ENCODE measurements around the gene SPATS2. TPM values are rescaled to one million over a fixed set of nuclear protein-coding genes. Genes with fewer than 3 reads are reported as not detected.
A peak's percentile ranks its signal among the peaks of the same experiment; 100 is the strongest.

The SPATS2 gene
- total and polyA plus RNA-seq, 2 donors (not counting 1 experiment from before 2014, with no cell fraction given) = 11.3 to 21.5 TPM

GRCh38 chr12:49534731-49535278 is 167.5 kb downstream of the SPATS2 start:
- Histone ChIP-seq H2AFZ (ENCODE audit: insufficient read depth, low read depth, low read length, poor library complexity, severe bottlenecking) (no peak overlapping the region), H3K9me3 (ENCODE audit: control extremely low read depth in 1 of 3, control insufficient read depth in 2 of 3, insufficient read depth in 1 of 3, low read length in 2 of 3) (peaks cover 0 to 8% (median 0%) of the 10 kb centered on the region in 3 donors), H3K27ac (ENCODE audit: low read length in 2 of 2) (no peak overlapping the region), H3K4me3 (ENCODE audit: control extremely low read depth in 1 of 5, extremely low read depth in 1 of 5, insufficient read depth in 1 of 5, low read depth in 2 of 5, low read length in 4 of 5) (no peak overlapping the region), H4K20me1 (ENCODE audit: control insufficient read depth, insufficient read depth, low read length, poor library complexity, severe bottlenecking) (no peaks in the 10 kb centered on the region), H3K27me3 (replicated peaks in 1 of 4; ENCODE audit: control extremely low read depth in 1 of 4, control insufficient read depth in 3 of 4, insufficient read depth in 4 of 4, low read length in 3 of 4) (peaks cover 0 to 31% (median 10%) of the 10 kb centered on the region in 4 experiments), H3K4me2 (replicated peaks; ENCODE audit: low read depth, low read length, poor library complexity, severe bottlenecking) (no peak overlapping the region), H3K79me2 (ENCODE audit: control insufficient read depth, insufficient read depth, low read length) (no peaks in the 10 kb centered on the region), H3K4me1 (ENCODE audit: control insufficient read depth in 2 of 2, insufficient read depth in 2 of 2, low read length in 2 of 2) (peaks cover 23 to 33% of the 10 kb centered on the region in 2 donors), H3K9ac (ENCODE audit: low read length) (no peak overlapping the region), H3K36me3 (replicated peaks in 1 of 2; ENCODE audit: control extremely low read depth in 1 of 2, control insufficient read depth in 1 of 2, extremely low read depth in 1 of 2, insufficient read depth in 2 of 2, low read length in 1 of 2) (no peaks in the 10 kb centered on the region)
- ChIA-PET POLR2A (no interaction called here), CTCF (interaction anchor here (2.6 kb wide), 1 partner anchor 176 kb away, joined by 9 read pairs; no protein-coding TSS in a partner anchor)
- Mint-ChIP-seq H3K27ac (no peak overlapping the region), H3K9me3 (ENCODE audit: insufficient read depth) (no peaks in the 10 kb centered on the region), H3K27me3 (peaks cover 20% of the 10 kb centered on the region), H3K4me1 (peaks cover 23% of the 10 kb centered on the region), H3K4me3 (no peak overlapping the region)
- DNase-seq (no peak), ATAC-seq (ENCODE audit: low read depth) (no peak)
- intact Hi-C loops (cut with micrococcal nuclease) = no loop called here
- TF ChIP-seq EZH2 (IDR thresholded peaks at IDR 0.05; ENCODE audit: borderline replicate concordance, insufficient read depth, low read depth, low read length, poor library complexity, severe bottlenecking) (no peak), CTCF (IDR thresholded peaks at IDR 0.05) (no peak)
- WGBS (ENCODE audit: insufficient coverage) = 83% methylated on average over 10 of the region's 13 CpGs

DNA sequence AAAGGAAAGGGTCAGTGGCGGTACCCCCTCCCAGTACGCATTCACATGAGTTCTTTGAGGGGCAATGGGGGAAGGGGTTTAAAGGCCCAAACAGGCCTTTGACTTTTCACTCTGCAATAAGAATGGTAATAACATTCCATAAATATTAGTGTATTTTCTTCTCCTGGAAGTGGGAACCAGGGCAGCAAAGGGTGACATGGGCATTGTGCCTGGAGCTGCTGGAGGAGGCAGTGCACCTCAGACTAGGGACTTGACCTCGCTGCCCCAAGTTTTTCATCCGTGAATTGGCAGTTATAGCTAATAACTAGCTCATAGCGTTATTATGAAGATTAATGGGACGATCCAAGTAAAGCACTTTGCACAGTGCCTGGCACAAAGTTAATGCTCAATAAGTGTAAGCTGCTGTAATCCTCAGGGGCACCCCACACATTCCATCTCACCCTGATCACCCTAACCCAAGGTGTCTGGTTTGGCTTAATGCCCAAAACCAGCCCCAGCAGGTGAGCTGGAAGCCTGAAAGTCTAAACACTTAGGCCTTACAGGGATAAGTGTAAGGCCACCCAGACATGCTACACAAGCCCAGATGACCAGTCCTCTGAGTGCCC is 168.8 kb downstream of the SPATS2 start:
- intact Hi-C loops (cut with micrococcal nuclease) = no loop called here
- Histone ChIP-seq H3K27me3 (replicated peaks in 1 of 4; ENCODE audit: control extremely low read depth in 1 of 4, control insufficient read depth in 3 of 4, insufficient read depth in 4 of 4, low read length in 3 of 4) (peaks cover 0 to 40% (median 13%) of the 10 kb centered on the region in 4 experiments), H3K79me2 (ENCODE audit: control insufficient read depth, insufficient read depth, low read length) (no peaks in the 10 kb centered on the region), H3K36me3 (replicated peaks in 1 of 2; ENCODE audit: control extremely low read depth in 1 of 2, control insufficient read depth in 1 of 2, extremely low read depth in 1 of 2, insufficient read depth in 2 of 2, low read length in 1 of 2) (no peaks in the 10 kb centered on the region), H3K9ac (ENCODE audit: low read length) (no peak overlapping the region), H3K27ac (ENCODE audit: low read length in 2 of 2) (no peak overlapping the region), H3K4me2 (replicated peaks; ENCODE audit: low read depth, low read length, poor library complexity, severe bottlenecking) (no peak overlapping the region), H3K4me3 (ENCODE audit: control extremely low read depth in 1 of 5, extremely low read depth in 1 of 5, insufficient read depth in 1 of 5, low read depth in 2 of 5, low read length in 4 of 5) (no peak overlapping the region), H4K20me1 (ENCODE audit: control insufficient read depth, insufficient read depth, low read length, poor library complexity, severe bottlenecking) (no peaks in the 10 kb centered on the region), H3K9me3 (ENCODE audit: control extremely low read depth in 1 of 3, control insufficient read depth in 2 of 3, insufficient read depth in 1 of 3, low read length in 2 of 3) (peaks cover 0 to 9% (median 0%) of the 10 kb centered on the region in 3 donors), H3K4me1 (ENCODE audit: control insufficient read depth in 2 of 2, insufficient read depth in 2 of 2, low read length in 2 of 2) (peaks cover 33 to 42% of the 10 kb centered on the region in 2 donors), H2AFZ (ENCODE audit: insufficient read depth, low read depth, low read length, poor library complexity, severe bottlenecking) (no peak overlapping the region)
- no peak overlapping the region for H3K27ac Mint-ChIP-seq
- DNase-seq (no peak), ATAC-seq (ENCODE audit: low read depth) (no peak)
- TF ChIP-seq CTCF (IDR thresholded peaks at IDR 0.05) = no peak
- TF ChIP-seq EZH2 (IDR thresholded peaks at IDR 0.05; ENCODE audit: borderline replicate concordance, insufficient read depth, low read depth, low read length, poor library complexity, severe bottlenecking) = no peak
- WGBS (ENCODE audit: insufficient coverage) = 100% methylated on average over 2 of the region's 6 CpGs
- H3K9me3 Mint-ChIP-seq (ENCODE audit: insufficient read depth) = no peaks in the 10 kb centered on the region
- peak overlapping the region; percentile 27 for H3K4me3 Mint-ChIP-seq
- peaks cover 27% of the 10 kb centered on the region for H3K27me3 Mint-ChIP-seq
- ChIA-PET CTCF (interaction anchor here (1.1 to 2.6 kb wide), 2 partner anchors 22 to 178 kb away, joined by 7 to 9 read pairs; no protein-coding TSS in a partner anchor), POLR2A (no interaction called here)
- H3K4me1 Mint-ChIP-seq = peaks cover 32% of the 10 kb centered on the region
